T-cell (primary cell): ENCODE data around the gene ITPRID2. TPM values are rescaled to one million over a fixed set of nuclear protein-coding genes. Genes with fewer than 3 reads are reported as not detected.
A peak's percentile ranks its signal among the peaks of the same experiment; 100 is the strongest.

Experiments used
- ATAC-seq, 4 experiments: fragments of 200-7000 bp in 3 of 4; fragments of 150-1000 bp in 1 of 4; cut with Tn5 transposase; replicated peaks in 1 of 4; 1 replicate in 3 of 4; 2 replicates in 1 of 4; pipeline ENCODE4 v1.10.0; 2021; ENCODE audit warnings: moderate library complexity in 3 of 4, mild to moderate bottlenecking in 2 of 4, moderate number of reproducible peaks in 1 of 4
- CTCF ChIA-PET, 2 donors: fragments of 300-600 bp; sonication (Branson Sonifier 250); formaldehyde crosslinking; loops; one replicate each; lab custom pipeline; 2022; ENCODE audit warnings: antibody characterized with exemption in 2 of 2; lab: Charles Lee
- POLR2A ChIA-PET, 2 donors: fragments of 300-600 bp; sonication (Branson Sonifier 250); formaldehyde crosslinking; loops; one replicate each; lab custom pipeline; 2022; ENCODE audit warnings: antibody characterized with exemption in 2 of 2; lab: Charles Lee
- DNase-seq, 35 experiments: peaks; one replicate each; pipeline versions ENCODE4 v3.0.0 to v3.0.0-alpha.2; 2013 to 2023
- H3K27ac ChIP-seq: one replicate; pipeline ENCODE4 v1.5.1; 2013; ENCODE audit warnings: low read length
- H3K27me3 ChIP-seq, 2 experiments: replicated peaks in 1 of 2; 1 replicate in 1 of 2; 2 replicates in 1 of 2; pipeline versions ENCODE4 v1.6.1 to v1.7.0; 2013; ENCODE audit warnings: low read length in 1 of 2, mixed read lengths in 1 of 2; ENCODE audit not compliant: control insufficient read depth in 2 of 2, insufficient read depth in 2 of 2; ENCODE audit errors: extremely low read depth in 1 of 2
- H3K36me3 ChIP-seq, 2 donors: 1 replicate in 1 of 2; 2 replicates in 1 of 2; pipeline versions ENCODE4 v1.6.1 to v1.7.0; 2013; ENCODE audit warnings: low read length in 1 of 2; ENCODE audit not compliant: control insufficient read depth in 2 of 2, insufficient read depth in 1 of 2; ENCODE audit errors: extremely low read depth in 1 of 2
- H3K4me1 ChIP-seq, 2 experiments: 1 replicate in 1 of 2; 2 replicates in 1 of 2; pipeline versions ENCODE4 v1.6.1 to v1.7.0; 2013; ENCODE audit warnings: low read length in 2 of 2, mixed read lengths in 1 of 2; ENCODE audit not compliant: insufficient read depth in 2 of 2, control insufficient read depth in 1 of 2; ENCODE audit errors: extremely low read depth in 1 of 2
- H3K4me3 ChIP-seq, 2 donors: 1 replicate in 1 of 2; 2 replicates in 1 of 2; pipeline versions ENCODE4 v1.5.1 to v1.7.0; 2013; ENCODE audit warnings: mild to moderate bottlenecking in 2 of 2, low read length in 1 of 2, moderate library complexity in 1 of 2; ENCODE audit not compliant: control insufficient read depth in 1 of 2; ENCODE audit errors: extremely low read depth in 1 of 2
- H3K9me3 ChIP-seq: 2 replicates; pipeline ENCODE4 v1.7.0; 2013
- H3K27ac Mint-ChIP-seq, 2 donors: one replicate each; pipeline ENCODE4 v1.8.0; 2020 to 2021; ENCODE audit warnings: mild to moderate bottlenecking in 2 of 2, mixed read lengths in 2 of 2
- H3K27me3 Mint-ChIP-seq, 2 donors: one replicate each; pipeline ENCODE4 v1.8.0; 2021 to 2022; ENCODE audit warnings: mixed read lengths in 2 of 2
- H3K36me3 Mint-ChIP-seq: one replicate; pipeline ENCODE4 v1.8.0; 2021; ENCODE audit warnings: mixed read lengths
- H3K4me1 Mint-ChIP-seq, 3 donors: one replicate each; pipeline ENCODE4 v1.8.0; 2020 to 2022; ENCODE audit warnings: mixed read lengths in 3 of 3, mild to moderate bottlenecking in 1 of 3
- H3K4me3 Mint-ChIP-seq, 3 donors: one replicate each; pipeline ENCODE4 v1.8.0; 2020 to 2022; ENCODE audit warnings: mild to moderate bottlenecking in 3 of 3, mixed read lengths in 3 of 3, moderate library complexity in 3 of 3
- H3K9me3 Mint-ChIP-seq, 3 donors: one replicate each; pipeline ENCODE4 v1.8.0; 2020 to 2022; ENCODE audit warnings: mixed read lengths in 3 of 3
- WGBS: methylation state at CpG from one replicate; pipeline ENCODE4 v1.1.5; 2013; ENCODE audit warnings: missing lambda C conversion rate; ENCODE audit not compliant: insufficient coverage; 5-methylcytosine and 5-hydroxymethylcytosine counted together
- total RNA-seq, 35 experiments: library from RNA in 6 of 35; stranded (reverse) in 6 of 35; fragments of 120-200 nt in 1 of 35; gene quantifications; one replicate each; pipeline versions ENCODE4 v1.2.1 to v1.2.4 and lab custom pipeline; 2013 to 2026

ITPRID2 gene
- total RNA-seq, result 10 to 100 TPM; 29.1 to 55.8 (median 45.1) TPM
- total RNA-seq (2013), result 27.2 TPM
- total RNA-seq (lab: John Stamatoyannopoulos, UW), result 47.1 to 92.1 (median 67.7) reads per million in 29 experiments

- H3K4me1 ChIP-seq, result peaks cover 3 to 12% of the 10 kb centered on the region in 2 experiments
- Mint-ChIP-seq H3K27ac (peak within 1 kb of the TSS; percentile 71 to 87), H3K4me3 (peak within 1 kb of the TSS; percentile 91 to 96 (median 93)), H3K9me3 (no peaks in the 10 kb centered on the region), H3K27me3 (peaks cover 21 to 24% of the 10 kb centered on the region in 2 donors), H3K4me1 (peaks cover 34 to 35% (median 34%) of the 10 kb centered on the region in 3 donors), H3K36me3 (no peaks in the 10 kb centered on the region)
- ATAC-seq (peak; percentile 91 to 96 (median 94)), DNase-seq (peak; percentile 12 to 79 (median 42))
- peak within 1 kb of the TSS; percentile 54 for H3K27ac ChIP-seq
- ChIA-PET POLR2A (interaction anchor here in 1 of 2 donors (0.6 kb wide), 1 partner anchor 101 kb away, joined by 3 read pairs; no protein-coding TSS in a partner anchor), CTCF (interaction anchor here (0.6 to 2.1 kb wide), 4 partner anchors 11 to 620 kb away, joined by 3 to 9 read pairs (median 6); no protein-coding TSS in a partner anchor)
- H3K27me3 ChIP-seq, result peaks cover 0 to 5% of the 10 kb centered on the region in 2 experiments
- H3K9me3 ChIP-seq, result no peaks in the 10 kb centered on the region
- H3K4me3 ChIP-seq, result peak within 1 kb of the TSS; percentile 82 to 96
- no peaks in the 10 kb centered on the region for H3K36me3 ChIP-seq
- 2% methylated on average over 41 of the region's 58 CpGs for WGBS
These were observed at the start of gene ITPRID2 for GRCh38 chr2:181891258-181891965. Gene ITPRID2 (plus strand): TSS chr2:181891730. CDS start chr2:181892067, 337 bp downstream.

- H3K4me3 Mint-ChIP-seq, result no peak overlapping the region
- H3K4me1 Mint-ChIP-seq, result no peaks in the 10 kb centered on the region
- Histone ChIP-seq H3K4me1 (no peaks in the 10 kb centered on the region), H3K27me3 (no peaks in the 10 kb centered on the region), H3K4me3 (no peak overlapping the region), H3K27ac (no peak overlapping the region), H3K9me3 (no peaks in the 10 kb centered on the region), H3K36me3 (no peaks in the 10 kb centered on the region)
- H3K9me3 Mint-ChIP-seq, result no peaks in the 10 kb centered on the region
- no peak overlapping the region for H3K27ac Mint-ChIP-seq
- no peak for DNase-seq
- ATAC-seq, result no peak
- POLR2A ChIA-PET, result no interaction called here
- no CpG with 5 or more reads among the region's 1 CpG for WGBS
- H3K27me3 Mint-ChIP-seq, result peaks cover 2 to 3% of the 10 kb centered on the region in 2 donors
- no peaks in the 10 kb centered on the region for H3K36me3 Mint-ChIP-seq
- CTCF ChIA-PET, result no interaction called here
These were observed 46.8 kb upstream of the ITPRID2 start for GRCh38 chr2:181844551-181845290.

GRCh38 chr2:181846399-181847197 lies 44.9 kb upstream of the ITPRID2 start:
- no peak for DNase-seq
- Histone ChIP-seq H3K4me3 (no peak overlapping the region), H3K27me3 (no peaks in the 10 kb centered on the region), H3K4me1 (no peaks in the 10 kb centered on the region), H3K27ac (no peak overlapping the region), H3K36me3 (no peaks in the 10 kb centered on the region), H3K9me3 (no peaks in the 10 kb centered on the region)
- no peak overlapping the region for H3K27ac Mint-ChIP-seq
- peaks cover 0 to 2% (median 0%) of the 10 kb centered on the region in 3 donors for H3K4me1 Mint-ChIP-seq
- ATAC-seq, result no peak
- no peak overlapping the region for H3K4me3 Mint-ChIP-seq
- WGBS, result no CpG with 5 or more reads among the region's 4 CpGs
- no peaks in the 10 kb centered on the region for H3K9me3 Mint-ChIP-seq
- H3K27me3 Mint-ChIP-seq, result peaks cover 0 to 2% of the 10 kb centered on the region in 2 donors
- CTCF ChIA-PET, result interaction anchor here in 1 of 2 donors (0.5 kb wide), 1 partner anchor 59 kb away, joined by 6 read pairs; no protein-coding TSS in a partner anchor
- H3K36me3 Mint-ChIP-seq, result no peaks in the 10 kb centered on the region
- POLR2A ChIA-PET, result no interaction called here

GRCh38 chr2:181847198-181847556 lies 44.4 kb upstream of the ITPRID2 start:
- no peaks in the 10 kb centered on the region for H3K36me3 Mint-ChIP-seq
- H3K9me3 Mint-ChIP-seq, result no peaks in the 10 kb centered on the region
- no peak overlapping the region for H3K4me3 Mint-ChIP-seq
- H3K4me3 ChIP-seq, result no peak overlapping the region
- no peak overlapping the region for H3K27ac ChIP-seq
- H3K9me3 ChIP-seq, result no peaks in the 10 kb centered on the region
- no peak overlapping the region for H3K27ac Mint-ChIP-seq
- peaks cover 0 to 2% (median 0%) of the 10 kb centered on the region in 3 donors for H3K4me1 Mint-ChIP-seq
- POLR2A ChIA-PET, result no interaction called here
- H3K27me3 ChIP-seq, result no peaks in the 10 kb centered on the region
- ATAC-seq (no peak), DNase-seq (no peak)
- CTCF ChIA-PET, result interaction anchor here in 1 of 2 donors (0.5 kb wide), 1 partner anchor 58 kb away, joined by 6 read pairs; no protein-coding TSS in a partner anchor
- no peaks in the 10 kb centered on the region for H3K4me1 ChIP-seq
- H3K27me3 Mint-ChIP-seq, result peaks cover 0 to 3% of the 10 kb centered on the region in 2 donors
- H3K36me3 ChIP-seq, result no peaks in the 10 kb centered on the region

GRCh38 chr2:181847702-181848101 lies 43.8 kb upstream of the ITPRID2 start:
- ChIA-PET CTCF (interaction anchor here in 1 of 2 donors (0.6 kb wide), 1 partner anchor 868 kb away, joined by 3 read pairs; the partner anchor contains the start of gene DNAJC10), POLR2A (no interaction called here)
- Histone ChIP-seq H3K4me3 (no peak overlapping the region), H3K9me3 (no peaks in the 10 kb centered on the region), H3K27ac (no peak overlapping the region), H3K36me3 (no peaks in the 10 kb centered on the region), H3K4me1 (no peaks in the 10 kb centered on the region), H3K27me3 (no peaks in the 10 kb centered on the region)
- Mint-ChIP-seq H3K4me1 (peaks cover 0 to 2% (median 0%) of the 10 kb centered on the region in 3 donors), H3K9me3 (no peaks in the 10 kb centered on the region), H3K27ac (no peak overlapping the region), H3K36me3 (no peaks in the 10 kb centered on the region), H3K4me3 (no peak overlapping the region), H3K27me3 (peaks cover 0 to 4% of the 10 kb centered on the region in 2 donors)
- no peak for DNase-seq
- no peak for ATAC-seq
- WGBS, result no CpG with 5 or more reads among the region's 2 CpGs
